ENCODE data around the gene TNPO2.
"Not testable (repeated sequence)": the region's sequence is repeated elsewhere in the genome, so short reads cannot be mapped to it uniquely, and the experiment has no call there.

TNPO2 gene

GRCh38 chr19:12726988-12727316 is 3.2 kb upstream of the TNPO2 start:
- Histone ChIP-seq H3K9me3 (no peaks in the 10 kb centered on the region), H3K36me3 (replicated peaks) (peaks cover 25% of the 10 kb centered on the region), H3K27me3 (ENCODE audit: low read depth) (no peaks in the 10 kb centered on the region), H3K4me1 (no peaks in the 10 kb centered on the region), H3K4me3 (no peak overlapping the region)
- in situ Hi-C loops (cut with MboI; ENCODE audit: low sequenced_read_pairs), result no loop called here
- DNase-seq (ENCODE audit: low spot score in 2 of 2), result no peak

- H3K27me3 ChIP-seq (ENCODE audit: low read depth); H3K4me3 ChIP-seq; in situ Hi-C loops (cut with MboI; ENCODE audit: low sequenced_read_pairs); DNase-seq (ENCODE audit: low spot score in 2 of 2); H3K4me1 ChIP-seq; H3K9me3 ChIP-seq: not testable (repeated sequence)
- peaks cover 15% of the 10 kb centered on the region for H3K36me3 ChIP-seq (replicated peaks)
Observed at GRCh38 chr19:12725612-12726011, 1.9 kb upstream of the TNPO2 start.

GRCh38 chr19:12723381-12723640 is 421 bp downstream of the TNPO2 start:
- in situ Hi-C loops (cut with MboI; ENCODE audit: low sequenced_read_pairs), result no loop called here

GRCh38 chr19:12722566-12723380 is 959 bp downstream of the TNPO2 start:
- no peaks in the 10 kb centered on the region for H3K4me1 ChIP-seq
- in situ Hi-C loops (cut with MboI; ENCODE audit: low sequenced_read_pairs), result no loop called here
- H3K27me3 ChIP-seq (ENCODE audit: low read depth), result no peaks in the 10 kb centered on the region
- H3K9me3 ChIP-seq, result no peaks in the 10 kb centered on the region
- peak overlapping the region; percentile 52 for H3K4me3 ChIP-seq
- H3K36me3 ChIP-seq (replicated peaks), result peaks cover 25% of the 10 kb centered on the region
- peak; percentile 97 to 98 for DNase-seq (ENCODE audit: low spot score in 2 of 2)

More at GRCh38 chr19:12723381-12723640, 421 bp downstream of the TNPO2 start:
- Histone ChIP-seq H3K27me3 (ENCODE audit: low read depth) (no peaks in the 10 kb centered on the region), H3K9me3 (no peaks in the 10 kb centered on the region), H3K4me3 (peak overlapping the region; percentile 52), H3K4me1 (no peaks in the 10 kb centered on the region), H3K36me3 (replicated peaks) (peaks cover 21% of the 10 kb centered on the region)
- no peak for DNase-seq (ENCODE audit: low spot score in 2 of 2)

- Histone ChIP-seq H3K4me3 (peak overlapping the region; percentile 52), H3K9me3 (no peaks in the 10 kb centered on the region), H3K27me3 (ENCODE audit: low read depth) (no peaks in the 10 kb centered on the region), H3K36me3 (replicated peaks) (peaks cover 32% of the 10 kb centered on the region), H3K4me1 (no peaks in the 10 kb centered on the region)
- in situ Hi-C loops (cut with MboI; ENCODE audit: low sequenced_read_pairs), result no loop called here
- DNase-seq (ENCODE audit: low spot score in 2 of 2), result peak in 1 of 2 experiments; percentile 78
Observed at GRCh38 chr19:12721656-12722565, 1.8 kb downstream of the TNPO2 start.

- no peaks in the 10 kb centered on the region for H3K9me3 ChIP-seq
- no peaks in the 10 kb centered on the region for H3K4me1 ChIP-seq
- H3K27me3 ChIP-seq (ENCODE audit: low read depth), result no peaks in the 10 kb centered on the region
- peaks cover 41% of the 10 kb centered on the region for H3K36me3 ChIP-seq (replicated peaks)
- in situ Hi-C loops (cut with MboI; ENCODE audit: low sequenced_read_pairs), result no loop called here
- DNase-seq (ENCODE audit: low spot score in 2 of 2), result no peak
- peak overlapping the region; percentile 52 for H3K4me3 ChIP-seq
Observed at GRCh38 chr19:12720851-12721655, 2.7 kb downstream of the TNPO2 start.

GRCh38 chr19:12720296-12720695 is 3.4 kb downstream of the TNPO2 start:
- no peaks in the 10 kb centered on the region for H3K27me3 ChIP-seq (ENCODE audit: low read depth)
- H3K9me3 ChIP-seq, result no peaks in the 10 kb centered on the region
- peaks cover 48% of the 10 kb centered on the region for H3K36me3 ChIP-seq (replicated peaks)
- H3K4me1 ChIP-seq, result no peaks in the 10 kb centered on the region
- H3K4me3 ChIP-seq, result no peak overlapping the region
- in situ Hi-C loops (cut with MboI; ENCODE audit: low sequenced_read_pairs), result no loop called here
- no peak for DNase-seq (ENCODE audit: low spot score in 2 of 2)

GRCh38 chr19:12715929-12716328 is 7.8 kb downstream of the TNPO2 start:
- Histone ChIP-seq H3K9me3 (no peaks in the 10 kb centered on the region), H3K36me3 (replicated peaks) (peaks cover 87% of the 10 kb centered on the region)

GRCh38 chr19:12715102-12715501 is 8.6 kb downstream of the TNPO2 start:
- H3K4me3 ChIP-seq, result no peak overlapping the region
- H3K4me1 ChIP-seq, result no peaks in the 10 kb centered on the region
- in situ Hi-C loops (cut with MboI; ENCODE audit: low sequenced_read_pairs), result no loop called here
- no peak for DNase-seq (ENCODE audit: low spot score in 2 of 2)
- peaks cover 88% of the 10 kb centered on the region for H3K36me3 ChIP-seq (replicated peaks)
- no peaks in the 10 kb centered on the region for H3K27me3 ChIP-seq (ENCODE audit: low read depth)
- H3K9me3 ChIP-seq, result no peaks in the 10 kb centered on the region

More at GRCh38 chr19:12715929-12716328, 7.8 kb downstream of the TNPO2 start:
- in situ Hi-C loops (cut with MboI; ENCODE audit: low sequenced_read_pairs), result no loop called here
- DNase-seq (ENCODE audit: low spot score in 2 of 2), result no peak
- H3K4me3 ChIP-seq, result no peak overlapping the region
- no peaks in the 10 kb centered on the region for H3K4me1 ChIP-seq
- no peaks in the 10 kb centered on the region for H3K27me3 ChIP-seq (ENCODE audit: low read depth)

GRCh38 chr19:12713304-12713703 is 10.4 kb downstream of the TNPO2 start:
- H3K4me3 ChIP-seq; H3K9me3 ChIP-seq; DNase-seq (ENCODE audit: low spot score in 2 of 2); H3K27me3 ChIP-seq (ENCODE audit: low read depth); H3K4me1 ChIP-seq; in situ Hi-C loops (cut with MboI; ENCODE audit: low sequenced_read_pairs): not testable (repeated sequence)
- H3K36me3 ChIP-seq (replicated peaks), result peaks cover 92% of the 10 kb centered on the region

- H3K4me3 ChIP-seq; H3K9me3 ChIP-seq; H3K27me3 ChIP-seq (ENCODE audit: low read depth); in situ Hi-C loops (cut with MboI; ENCODE audit: low sequenced_read_pairs); H3K4me1 ChIP-seq: not testable (repeated sequence)
- peaks cover 94% of the 10 kb centered on the region for H3K36me3 ChIP-seq (replicated peaks)
- peak in 1 of 2 experiments; percentile 57 for DNase-seq (ENCODE audit: low spot score in 2 of 2)
Observed at GRCh38 chr19:12712077-12712476, 11.7 kb downstream of the TNPO2 start.

- Histone ChIP-seq H3K36me3 (replicated peaks) (peaks cover 94% of the 10 kb centered on the region), H3K27me3 (ENCODE audit: low read depth) (no peaks in the 10 kb centered on the region), H3K4me3 (no peak overlapping the region), H3K9me3 (no peaks in the 10 kb centered on the region), H3K4me1 (no peaks in the 10 kb centered on the region; the same call in 1 of the 2 replicates)
- in situ Hi-C loops (cut with MboI; ENCODE audit: low sequenced_read_pairs), result no loop called here
- no peak for DNase-seq (ENCODE audit: low spot score in 2 of 2)
Observed at GRCh38 chr19:12711187-12711586, 12.5 kb downstream of the TNPO2 start.

- Histone ChIP-seq H3K36me3 (replicated peaks) (peaks cover 94% of the 10 kb centered on the region), H3K4me1 (no peaks in the 10 kb centered on the region; the same call in 1 of the 2 replicates), H3K27me3 (ENCODE audit: low read depth) (no peaks in the 10 kb centered on the region), H3K9me3 (no peaks in the 10 kb centered on the region), H3K4me3 (no peak overlapping the region)
- no peak for DNase-seq (ENCODE audit: low spot score in 2 of 2)
- in situ Hi-C loops (cut with MboI; ENCODE audit: low sequenced_read_pairs), result no loop called here
Observed at GRCh38 chr19:12708641-12709040, 15.1 kb downstream of the TNPO2 start.

All from HAP-1 (cell line).